Measurements from ENCODE around the gene CAPN2. TPM values are rescaled to one million over a fixed set of nuclear protein-coding genes. Genes with fewer than 3 reads are reported as not detected.

Gene CAPN2
- total RNA-seq, 1 donor from 2014 or later = 98.6 TPM

DNA sequence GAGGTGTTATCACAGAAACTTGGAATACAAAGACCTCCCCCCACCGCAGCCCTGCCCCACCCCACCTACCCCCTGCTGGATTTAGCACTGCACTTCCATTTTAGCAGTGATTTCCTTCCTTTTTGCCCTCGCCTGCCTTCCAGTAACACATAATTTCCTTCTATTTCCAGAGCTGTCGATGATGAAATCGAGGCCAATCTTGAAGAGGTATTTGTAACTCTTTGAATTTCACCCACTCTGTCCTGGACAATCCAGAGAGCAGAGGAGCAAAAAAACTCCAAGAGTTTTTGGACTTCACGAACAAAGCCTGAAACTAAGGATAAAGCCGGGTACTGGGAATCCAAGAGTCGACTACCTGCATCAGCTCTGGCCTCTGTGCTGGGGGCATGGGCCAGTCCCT is 49.1 kb downstream of the CAPN2 start:
- TF ChIP-seq, protein P1, sequence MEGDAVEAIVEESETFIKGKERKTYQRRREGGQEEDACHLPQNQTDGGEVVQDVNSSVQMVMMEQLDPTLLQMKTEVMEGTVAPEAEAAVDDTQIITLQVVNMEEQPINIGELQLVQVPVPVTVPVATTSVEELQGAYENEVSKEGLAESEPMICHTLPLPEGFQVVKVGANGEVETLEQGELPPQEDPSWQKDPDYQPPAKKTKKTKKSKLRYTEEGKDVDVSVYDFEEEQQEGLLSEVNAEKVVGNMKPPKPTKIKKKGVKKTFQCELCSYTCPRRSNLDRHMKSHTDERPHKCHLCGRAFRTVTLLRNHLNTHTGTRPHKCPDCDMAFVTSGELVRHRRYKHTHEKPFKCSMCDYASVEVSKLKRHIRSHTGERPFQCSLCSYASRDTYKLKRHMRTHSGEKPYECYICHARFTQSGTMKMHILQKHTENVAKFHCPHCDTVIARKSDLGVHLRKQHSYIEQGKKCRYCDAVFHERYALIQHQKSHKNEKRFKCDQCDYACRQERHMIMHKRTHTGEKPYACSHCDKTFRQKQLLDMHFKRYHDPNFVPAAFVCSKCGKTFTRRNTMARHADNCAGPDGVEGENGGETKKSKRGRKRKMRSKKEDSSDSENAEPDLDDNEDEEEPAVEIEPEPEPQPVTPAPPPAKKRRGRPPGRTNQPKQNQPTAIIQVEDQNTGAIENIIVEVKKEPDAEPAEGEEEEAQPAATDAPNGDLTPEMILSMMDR (conservative IDR thresholded peaks at IDR 0.05) = no peak
- peaks cover 19% of the 10 kb centered on the region for H3K4me1 Mint-ChIP-seq
- no peak overlapping the region for H3K27ac Mint-ChIP-seq (ENCODE audit: unreplicated experiment)

DNA sequence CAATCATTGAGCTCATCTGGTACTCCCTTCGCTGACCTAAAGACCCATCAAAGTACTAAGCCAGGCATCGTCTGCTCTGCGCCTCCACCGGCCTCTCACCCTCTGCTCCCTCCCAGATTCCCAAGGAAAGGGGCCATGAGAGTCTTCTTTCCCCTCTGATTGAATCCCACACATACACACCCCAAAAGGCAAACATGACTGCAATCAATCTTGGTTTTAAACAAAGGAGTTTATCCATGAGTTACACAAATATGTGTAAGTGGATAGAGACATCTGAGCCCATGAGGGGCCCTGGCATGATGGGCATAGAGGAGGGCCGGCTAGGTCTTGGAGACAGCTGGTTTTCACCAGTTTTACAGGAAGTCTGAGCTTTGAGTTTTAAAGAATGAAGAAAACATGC is 50.9 kb downstream of the CAPN2 start:
- Mint-ChIP-seq H3K4me3 (no peak overlapping the region), H3K36me3 (ENCODE audit: low read depth) (peaks cover 25% of the 10 kb centered on the region), H3K27me3 (ENCODE audit: low read depth) (no peaks in the 10 kb centered on the region), H3K4me1 (peaks cover 19% of the 10 kb centered on the region), H3K27ac (ENCODE audit: unreplicated experiment) (no peak overlapping the region), H3K9me3 (no peaks in the 10 kb centered on the region)
- DNase-seq (ENCODE audit: low read depth, low spot score) = no peak
- TF ChIP-seq, protein P1 (conservative IDR thresholded peaks at IDR 0.05) = no peak

More for the DNA sequence above, 49.1 kb downstream of the CAPN2 start:
- no peak for DNase-seq (ENCODE audit: low read depth, low spot score)
- H3K27me3 Mint-ChIP-seq (ENCODE audit: low read depth) = no peaks in the 10 kb centered on the region
- H3K9me3 Mint-ChIP-seq = no peaks in the 10 kb centered on the region
- H3K36me3 Mint-ChIP-seq (ENCODE audit: low read depth) = peaks cover 26% of the 10 kb centered on the region
- H3K4me3 Mint-ChIP-seq = no peak overlapping the region

DNA sequence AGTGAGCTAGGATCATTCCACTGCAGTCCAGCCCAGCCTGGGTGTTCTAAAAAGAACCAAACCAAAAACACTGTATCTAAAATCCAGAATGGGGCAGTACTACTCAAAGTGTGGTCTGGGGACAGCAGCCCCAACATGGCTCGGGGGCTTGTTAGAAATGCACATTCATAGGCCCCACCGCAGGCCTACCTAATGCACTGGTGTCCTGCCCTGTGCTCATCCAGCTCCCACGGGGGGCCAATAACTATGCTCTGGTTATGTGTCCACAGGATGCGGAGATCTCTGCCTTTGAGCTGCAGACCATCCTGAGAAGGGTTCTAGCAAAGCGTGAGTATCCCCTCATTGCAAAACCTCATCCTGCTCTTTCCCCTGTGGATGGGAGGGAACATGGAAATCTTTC is 51.5 kb downstream of the CAPN2 start:
- no peaks in the 10 kb centered on the region for H3K27me3 Mint-ChIP-seq (ENCODE audit: low read depth)
- H3K4me3 Mint-ChIP-seq = no peak overlapping the region
- H3K4me1 Mint-ChIP-seq = peaks cover 19% of the 10 kb centered on the region
- no peak overlapping the region for H3K27ac Mint-ChIP-seq (ENCODE audit: unreplicated experiment)
- H3K9me3 Mint-ChIP-seq = no peaks in the 10 kb centered on the region
- H3K36me3 Mint-ChIP-seq (ENCODE audit: low read depth) = peaks cover 28% of the 10 kb centered on the region
- DNase-seq (ENCODE audit: low read depth, low spot score) = no peak
- TF ChIP-seq, protein P1 (conservative IDR thresholded peaks at IDR 0.05) = no peak

DNA sequence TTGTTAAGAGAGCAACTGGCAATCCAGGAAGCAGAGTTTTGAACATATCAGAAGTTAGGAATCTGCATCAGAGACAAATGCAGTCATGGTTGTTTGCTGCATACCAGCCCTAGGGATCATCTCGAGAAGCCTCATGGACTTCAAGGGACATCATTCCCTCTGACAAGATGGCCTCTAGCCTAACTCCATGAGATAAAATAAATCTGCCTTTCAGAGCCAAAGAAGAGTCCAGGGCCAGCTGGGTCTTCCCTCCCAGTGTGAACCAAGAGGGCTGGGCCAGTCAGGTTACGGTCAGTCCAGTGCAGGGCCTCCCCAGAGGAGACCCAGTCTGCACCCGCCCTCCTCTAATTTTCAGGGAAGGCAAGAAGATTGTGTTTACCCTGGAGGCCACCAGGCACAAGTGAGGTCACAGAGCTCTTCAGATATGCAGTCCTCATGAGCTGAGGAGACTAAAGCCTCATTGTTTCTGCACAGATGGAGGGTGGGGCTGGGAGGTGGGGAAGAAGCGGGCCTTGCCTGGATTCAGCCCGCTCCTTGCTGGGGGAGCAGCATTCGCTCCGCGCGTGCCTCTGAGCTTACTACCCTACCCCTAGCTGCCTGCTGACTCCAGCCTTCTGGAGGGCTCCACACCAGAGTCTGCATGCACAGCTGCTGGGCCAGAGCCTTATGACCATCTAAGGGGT is 52.8 kb downstream of the CAPN2 start:
- peak; percentile 25 for DNase-seq (ENCODE audit: low read depth, low spot score)
- Mint-ChIP-seq H3K4me1 (peaks cover 19% of the 10 kb centered on the region), H3K27me3 (ENCODE audit: low read depth) (no peaks in the 10 kb centered on the region), H3K9me3 (no peaks in the 10 kb centered on the region), H3K36me3 (ENCODE audit: low read depth) (peaks cover 32% of the 10 kb centered on the region), H3K4me3 (peak overlapping the region; percentile 19), H3K27ac (ENCODE audit: unreplicated experiment) (peak overlapping the region; percentile 84)
- TF ChIP-seq, protein P1 (conservative IDR thresholded peaks at IDR 0.05) = no peak

DNA sequence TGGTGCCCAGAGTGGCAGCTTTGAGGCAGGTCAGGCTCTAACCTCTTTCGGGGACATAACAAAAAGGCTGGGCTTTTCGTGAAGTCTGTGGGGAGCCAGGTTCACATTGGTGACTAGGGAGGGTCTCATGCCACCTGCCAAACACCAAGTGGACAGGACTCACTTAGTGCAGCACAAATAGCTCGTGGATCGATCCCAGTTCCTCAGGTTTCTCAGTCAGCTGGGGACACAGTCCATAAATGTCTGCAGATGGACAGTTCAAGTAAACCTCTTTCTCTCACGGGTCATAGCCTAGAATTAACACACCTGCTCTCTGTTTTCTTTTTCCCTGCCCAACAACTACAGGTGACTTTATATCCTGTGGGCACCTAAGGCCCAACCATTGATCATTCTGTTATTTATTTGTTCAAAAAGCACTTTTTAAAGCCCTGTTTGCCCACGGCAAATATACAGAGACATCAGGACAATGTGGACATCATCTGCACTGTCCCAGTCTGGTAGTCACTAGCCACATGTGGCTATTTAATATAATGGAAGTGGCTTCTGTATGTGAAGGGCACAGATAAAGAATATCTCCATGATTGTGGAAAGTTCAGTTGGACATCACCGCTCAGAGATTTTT is 53.5 kb downstream of the CAPN2 start:
- Mint-ChIP-seq H3K4me1 (peaks cover 19% of the 10 kb centered on the region), H3K36me3 (ENCODE audit: low read depth) (peaks cover 31% of the 10 kb centered on the region), H3K27me3 (ENCODE audit: low read depth) (no peaks in the 10 kb centered on the region), H3K27ac (ENCODE audit: unreplicated experiment) (no peak overlapping the region), H3K9me3 (no peaks in the 10 kb centered on the region), H3K4me3 (no peak overlapping the region)
- DNase-seq (ENCODE audit: low read depth, low spot score) = no peak
- TF ChIP-seq, protein P1 (conservative IDR thresholded peaks at IDR 0.05) = no peak
